ENCODE data around the gene KRTAP10-4.

GRCh38 chr21:44527983-44528633, 45.4 kb upstream of the KRTAP10-4 start:
- TF ChIP-seq CTCF (IDR thresholded peaks at IDR 0.05) (no peak), EP300 (IDR thresholded peaks at IDR 0.05; ENCODE audit: low read depth) (no peak)

Measured in transverse colon (tissue), 3 donors.